ENCODE data around the gene PCBP3.

Gene PCBP3

DNA sequence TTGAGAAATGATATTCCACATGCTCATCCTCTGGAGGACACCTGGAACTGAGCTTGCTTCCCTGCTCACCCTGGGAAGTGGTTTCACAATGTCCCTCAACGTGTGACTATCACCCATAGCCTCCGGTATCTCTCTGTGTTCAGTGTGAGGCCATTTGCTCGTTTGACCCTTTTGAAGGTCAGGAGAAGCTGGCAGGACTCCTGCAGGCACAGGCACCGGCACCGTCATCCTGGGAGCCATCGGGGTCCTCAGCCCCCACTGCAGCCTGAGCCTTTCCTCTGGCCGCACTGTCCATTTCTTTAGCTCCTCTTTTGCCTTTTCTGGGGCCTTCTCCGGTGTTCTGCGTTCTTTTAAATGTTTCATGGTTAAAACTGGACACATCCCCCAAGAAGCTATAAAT, 178.5 kb downstream of the PCBP3 start:
- H3K4me3 Mint-ChIP-seq: no peak overlapping the region
- no peaks in the 10 kb centered on the region for H3K36me3 Mint-ChIP-seq (ENCODE audit: low read depth)
- peaks cover 28% of the 10 kb centered on the region for H3K4me1 Mint-ChIP-seq (ENCODE audit: low read depth)
- no peaks in the 10 kb centered on the region for H3K9me3 Mint-ChIP-seq
- H3K27ac Mint-ChIP-seq: no peak overlapping the region
- H3K27me3 Mint-ChIP-seq (ENCODE audit: low read depth): no peaks in the 10 kb centered on the region

DNA sequence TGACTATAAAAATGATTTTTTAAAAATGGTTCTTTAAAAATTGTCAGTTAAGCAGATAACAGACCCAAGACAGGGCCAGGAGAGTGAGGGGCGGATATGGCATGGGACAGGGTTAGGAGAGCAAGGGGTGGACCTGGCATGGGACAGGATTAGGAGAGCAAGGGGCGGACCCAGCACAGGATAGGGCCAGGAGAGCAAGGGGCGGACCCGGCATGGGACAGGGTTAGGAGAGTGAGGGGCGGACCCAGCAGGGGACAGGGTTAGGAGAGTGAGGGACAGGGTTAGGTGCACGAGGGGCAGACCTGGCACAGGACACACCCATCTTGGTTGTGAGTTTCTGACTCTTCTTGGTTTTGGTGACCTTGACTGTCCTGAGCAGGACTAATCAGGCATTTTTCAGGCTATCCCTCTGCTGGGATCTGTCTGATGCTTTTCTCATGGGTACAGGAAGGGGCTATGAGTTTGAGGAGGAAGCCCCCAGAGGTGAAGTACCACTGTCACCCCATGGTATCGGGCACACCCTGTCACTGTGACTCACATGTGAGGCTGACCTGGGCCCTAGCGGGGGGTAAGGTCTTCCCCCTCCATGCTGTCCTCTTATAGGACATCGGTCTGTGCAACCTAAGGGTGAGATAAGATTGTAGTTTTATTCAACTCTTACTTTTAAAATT, 179.0 kb downstream of the PCBP3 start:
- peaks cover 34% of the 10 kb centered on the region for H3K4me1 Mint-ChIP-seq (ENCODE audit: low read depth)
- H3K27ac Mint-ChIP-seq: no peak overlapping the region
- no peaks in the 10 kb centered on the region for H3K27me3 Mint-ChIP-seq (ENCODE audit: low read depth)
- no peaks in the 10 kb centered on the region for H3K36me3 Mint-ChIP-seq (ENCODE audit: low read depth)
- H3K9me3 Mint-ChIP-seq: no peaks in the 10 kb centered on the region
- no peak overlapping the region for H3K4me3 Mint-ChIP-seq

DNA sequence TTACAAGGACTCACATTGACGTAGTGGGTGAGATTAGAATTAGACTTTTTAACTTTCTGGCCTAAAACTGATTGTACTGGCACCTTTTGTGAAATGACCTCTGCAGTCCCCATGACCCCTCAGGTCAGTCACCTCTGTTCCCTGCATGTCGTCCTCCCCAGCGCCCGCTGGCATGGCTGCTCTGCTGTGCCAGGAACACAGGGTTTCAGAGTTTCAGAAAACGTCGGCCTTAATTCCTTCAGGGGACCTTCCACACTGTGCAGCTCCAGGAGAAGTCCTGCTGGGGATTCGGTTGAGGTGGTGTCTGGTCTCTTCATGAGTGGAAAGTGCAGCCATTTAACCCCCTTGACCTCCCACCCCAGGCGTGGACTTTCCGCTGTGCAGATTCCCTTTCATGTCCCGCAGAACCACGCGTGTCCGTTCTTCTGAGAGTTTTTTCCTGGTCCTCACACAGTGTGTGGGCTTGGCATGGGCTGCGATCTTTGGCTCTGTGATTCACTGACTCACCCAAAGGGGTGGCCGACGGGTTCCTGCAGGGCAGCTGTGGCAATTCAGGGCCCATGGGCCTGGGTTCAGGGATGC, 179.7 kb downstream of the PCBP3 start:
- Mint-ChIP-seq H3K36me3 (ENCODE audit: low read depth) (no peaks in the 10 kb centered on the region), H3K4me1 (ENCODE audit: low read depth) (peaks cover 37% of the 10 kb centered on the region), H3K27me3 (ENCODE audit: low read depth) (no peaks in the 10 kb centered on the region), H3K9me3 (no peaks in the 10 kb centered on the region), H3K27ac (no peak overlapping the region), H3K4me3 (no peak overlapping the region)

DNA sequence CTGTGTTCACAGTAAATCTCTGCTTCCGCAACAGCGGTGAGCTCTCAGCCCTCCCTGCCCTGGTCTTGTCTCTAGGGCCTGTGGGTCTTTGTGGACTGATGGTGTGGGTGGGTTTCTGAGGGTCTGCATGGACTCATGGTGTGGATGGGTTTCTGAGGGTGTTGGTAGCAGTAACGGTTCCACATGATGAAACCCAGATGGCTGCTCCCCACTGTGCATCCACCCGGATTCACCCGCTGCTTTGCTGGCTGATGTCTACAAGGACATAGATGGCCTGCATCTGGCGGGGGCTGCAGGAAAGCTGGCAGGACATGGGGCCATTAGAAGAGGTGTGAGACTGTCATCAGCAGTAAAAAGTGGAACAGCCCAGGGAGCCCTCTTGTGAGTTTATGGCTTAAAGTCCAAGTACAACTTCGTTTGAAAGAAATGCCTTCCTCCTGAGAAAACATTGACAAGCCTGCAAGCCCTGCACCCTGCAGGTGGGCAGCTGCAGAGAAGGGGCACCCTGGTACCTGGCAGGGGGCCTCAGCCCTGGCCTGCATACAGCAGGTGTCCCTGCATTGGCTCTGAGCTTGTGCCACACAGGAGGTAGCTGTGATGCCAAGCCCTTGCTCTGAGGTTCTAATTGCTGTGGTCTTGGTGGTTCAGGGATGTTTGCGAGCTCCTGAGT, 181.2 kb downstream of the PCBP3 start:
- Mint-ChIP-seq H3K27me3 (ENCODE audit: low read depth) (no peaks in the 10 kb centered on the region), H3K9me3 (no peaks in the 10 kb centered on the region), H3K4me3 (no peak overlapping the region), H3K36me3 (ENCODE audit: low read depth) (no peaks in the 10 kb centered on the region), H3K27ac (no peak overlapping the region), H3K4me1 (ENCODE audit: low read depth) (peaks cover 25% of the 10 kb centered on the region)

DNA sequence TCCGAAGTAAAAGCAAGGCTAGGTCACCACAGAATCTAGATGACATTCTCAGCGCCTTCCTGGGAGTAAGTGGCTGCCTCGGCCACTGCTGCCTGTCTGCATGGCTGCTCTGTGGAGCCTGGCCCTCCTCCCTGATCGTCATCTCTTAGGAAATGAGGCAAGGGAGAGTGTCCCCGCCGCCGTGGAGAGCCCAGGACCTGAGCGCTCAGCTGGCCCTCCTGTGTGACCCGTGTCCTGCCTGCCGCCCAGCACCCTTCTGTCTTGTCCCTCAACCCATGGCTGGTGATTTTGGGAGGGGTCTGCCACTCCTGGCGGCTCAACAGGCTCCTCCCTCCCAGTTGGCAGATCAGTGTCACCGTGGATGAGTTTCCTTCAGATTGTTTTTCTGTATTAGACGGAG, 181.7 kb downstream of the PCBP3 start:
- Mint-ChIP-seq H3K4me1 (ENCODE audit: low read depth) (peaks cover 22% of the 10 kb centered on the region), H3K9me3 (no peaks in the 10 kb centered on the region), H3K36me3 (ENCODE audit: low read depth) (no peaks in the 10 kb centered on the region), H3K27me3 (ENCODE audit: low read depth) (no peaks in the 10 kb centered on the region), H3K27ac (no peak overlapping the region), H3K4me3 (no peak overlapping the region)

DNA sequence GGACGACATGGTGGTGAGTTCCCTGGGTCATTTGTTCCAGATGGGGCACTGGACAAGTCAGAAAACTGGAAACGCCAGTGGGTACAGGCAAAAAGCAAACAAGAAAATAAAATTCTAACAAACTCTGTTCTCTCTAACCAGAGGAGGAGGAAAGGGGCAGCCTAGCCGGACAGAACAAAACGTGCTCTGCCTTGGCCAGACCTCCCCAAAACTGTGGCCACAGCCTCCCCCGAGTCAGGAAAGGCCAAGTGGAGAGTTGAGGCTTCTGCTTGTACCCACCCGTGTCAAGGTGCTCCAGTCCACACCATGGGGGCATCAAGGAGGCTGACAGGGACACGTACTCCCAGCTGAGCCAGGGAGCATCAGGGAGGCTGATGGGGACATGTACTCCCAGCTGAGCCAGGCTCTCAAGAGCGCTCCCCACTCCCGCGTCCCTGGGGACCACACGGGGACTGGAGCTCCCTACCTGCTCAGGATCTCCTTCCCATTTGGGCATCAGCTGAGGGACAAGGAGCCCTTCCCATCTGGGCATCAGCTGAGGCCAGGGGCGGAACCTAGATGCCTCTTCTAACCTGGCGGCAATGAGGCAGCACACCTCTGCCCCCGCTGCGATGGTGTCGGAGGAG, 183.3 kb downstream of the PCBP3 start:
- no peaks in the 10 kb centered on the region for H3K9me3 Mint-ChIP-seq
- no peaks in the 10 kb centered on the region for H3K27me3 Mint-ChIP-seq (ENCODE audit: low read depth)
- H3K4me1 Mint-ChIP-seq (ENCODE audit: low read depth): peaks cover 11% of the 10 kb centered on the region
- peak overlapping the region; percentile 85 for H3K27ac Mint-ChIP-seq
- H3K36me3 Mint-ChIP-seq (ENCODE audit: low read depth): no peaks in the 10 kb centered on the region
- peak overlapping the region; percentile 52 for H3K4me3 Mint-ChIP-seq

DNA sequence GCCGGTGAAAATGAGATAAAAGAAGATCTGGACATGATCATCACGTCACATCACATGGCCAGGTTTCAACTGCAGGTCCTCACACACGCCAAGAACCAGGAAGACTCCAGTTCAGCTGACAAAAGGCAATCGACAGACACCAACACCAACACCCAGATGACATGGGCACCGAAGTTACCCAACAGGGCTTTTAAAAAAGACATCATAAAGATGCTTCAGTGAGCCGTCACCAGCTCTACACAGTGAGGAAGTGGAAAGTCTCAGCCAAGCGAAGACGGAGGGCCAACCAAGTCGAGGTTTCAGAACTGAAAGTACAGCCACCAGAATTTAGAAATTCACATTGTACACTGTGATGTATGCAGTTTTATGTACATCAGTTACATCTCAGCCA, 183.8 kb downstream of the PCBP3 start:
- H3K4me1 Mint-ChIP-seq (ENCODE audit: low read depth): peaks cover 10% of the 10 kb centered on the region
- peak overlapping the region; percentile 52 for H3K4me3 Mint-ChIP-seq
- peaks cover under 1% of the 10 kb centered on the region for H3K9me3 Mint-ChIP-seq
- peak overlapping the region; percentile 85 for H3K27ac Mint-ChIP-seq
- H3K36me3 Mint-ChIP-seq (ENCODE audit: low read depth): no peaks in the 10 kb centered on the region
- H3K27me3 Mint-ChIP-seq (ENCODE audit: low read depth): no peaks in the 10 kb centered on the region

DNA sequence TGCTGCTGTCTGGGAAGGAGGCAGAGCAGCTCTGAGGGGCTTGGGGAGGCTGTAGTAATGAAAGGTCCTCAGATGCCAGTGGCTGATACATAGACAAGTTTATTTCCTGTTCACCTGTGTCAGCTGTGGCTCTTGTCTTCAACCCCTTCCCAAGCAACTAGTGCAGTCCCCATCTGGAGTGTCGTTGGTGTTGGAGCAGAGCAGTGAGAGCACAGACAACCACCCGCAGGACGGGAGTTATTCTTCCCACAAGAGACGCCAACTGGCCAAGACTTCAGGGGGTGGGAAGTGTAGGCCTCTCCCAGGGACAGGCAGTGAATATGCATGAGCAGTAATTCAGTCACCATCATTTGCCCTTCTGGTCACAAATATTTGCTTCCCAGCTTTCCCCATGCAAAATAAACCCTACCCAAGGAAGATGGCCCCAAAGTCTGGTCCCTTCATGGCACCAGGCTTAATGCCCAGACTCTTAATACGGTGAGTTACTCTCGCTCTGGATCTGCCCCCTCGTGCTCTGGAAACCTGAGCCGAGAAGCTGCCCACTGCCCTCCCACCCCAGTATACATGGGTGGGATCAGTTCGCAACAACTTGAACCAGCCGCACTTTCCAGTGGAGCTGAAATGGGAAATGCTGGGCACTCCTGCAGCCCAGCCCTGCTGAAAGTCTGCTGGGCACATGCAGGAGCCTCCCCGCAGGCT, 184.5 kb downstream of the PCBP3 start:
- Mint-ChIP-seq H3K9me3 (peaks cover 7% of the 10 kb centered on the region), H3K36me3 (ENCODE audit: low read depth) (no peaks in the 10 kb centered on the region), H3K4me3 (peak overlapping the region; percentile 52), H3K4me1 (ENCODE audit: low read depth) (peaks cover 10% of the 10 kb centered on the region), H3K27ac (peak overlapping the region; percentile 85), H3K27me3 (ENCODE audit: low read depth) (no peaks in the 10 kb centered on the region)

DNA sequence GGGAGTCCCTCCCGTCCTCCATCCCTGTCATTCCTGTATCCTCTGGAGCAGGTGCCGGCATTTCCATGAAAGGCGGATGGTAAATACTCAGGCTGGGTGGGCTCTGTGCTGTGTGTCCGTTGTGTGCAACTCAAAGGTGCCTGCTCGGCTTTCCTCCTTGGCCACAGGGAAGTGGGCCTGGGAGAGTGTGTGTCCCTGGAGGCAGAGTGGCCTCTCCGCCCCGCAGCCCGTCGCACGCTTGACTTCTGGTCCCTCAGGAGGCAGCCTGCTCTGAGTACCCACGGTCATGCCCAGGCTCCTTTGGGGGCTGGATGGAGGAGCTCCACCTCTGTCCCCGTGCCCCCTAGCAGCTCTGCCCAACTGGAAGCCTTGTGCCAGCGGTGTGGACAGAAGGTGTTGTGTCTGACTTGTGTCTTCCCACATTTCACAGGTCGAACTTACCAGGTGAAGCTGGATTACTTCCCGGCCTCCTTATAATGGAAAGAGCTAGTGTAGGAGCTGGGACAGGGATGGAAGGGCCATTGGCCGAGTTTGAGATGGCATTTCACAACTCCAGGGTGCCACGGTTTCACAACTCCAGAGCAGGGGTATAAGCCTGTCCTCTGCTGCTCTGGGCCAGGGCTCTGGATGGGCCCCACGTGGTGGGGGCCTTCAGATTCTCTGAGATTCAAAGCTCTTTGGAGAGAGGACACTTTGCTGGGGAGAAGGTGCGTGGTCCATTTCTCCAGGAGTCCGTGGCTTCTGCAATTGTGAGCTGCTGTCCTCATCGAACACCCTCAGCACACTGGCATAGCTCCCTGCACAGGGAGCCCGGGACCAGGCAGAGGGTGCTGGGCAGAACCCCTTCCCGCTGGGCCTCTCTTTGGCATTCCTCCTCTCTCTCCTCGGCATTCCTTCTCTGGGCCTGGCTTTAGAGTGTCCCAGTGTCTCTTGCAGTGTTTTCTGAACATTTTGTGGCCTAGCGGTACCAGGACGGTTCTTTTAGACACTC, 185.3 kb downstream of the PCBP3 start:
- H3K27ac Mint-ChIP-seq: no peak overlapping the region
- H3K27me3 Mint-ChIP-seq (ENCODE audit: low read depth): no peaks in the 10 kb centered on the region
- H3K9me3 Mint-ChIP-seq: peaks cover 7% of the 10 kb centered on the region
- H3K4me1 Mint-ChIP-seq (ENCODE audit: low read depth): peaks cover 10% of the 10 kb centered on the region
- H3K36me3 Mint-ChIP-seq (ENCODE audit: low read depth): no peaks in the 10 kb centered on the region
- H3K4me3 Mint-ChIP-seq: no peak overlapping the region

DNA sequence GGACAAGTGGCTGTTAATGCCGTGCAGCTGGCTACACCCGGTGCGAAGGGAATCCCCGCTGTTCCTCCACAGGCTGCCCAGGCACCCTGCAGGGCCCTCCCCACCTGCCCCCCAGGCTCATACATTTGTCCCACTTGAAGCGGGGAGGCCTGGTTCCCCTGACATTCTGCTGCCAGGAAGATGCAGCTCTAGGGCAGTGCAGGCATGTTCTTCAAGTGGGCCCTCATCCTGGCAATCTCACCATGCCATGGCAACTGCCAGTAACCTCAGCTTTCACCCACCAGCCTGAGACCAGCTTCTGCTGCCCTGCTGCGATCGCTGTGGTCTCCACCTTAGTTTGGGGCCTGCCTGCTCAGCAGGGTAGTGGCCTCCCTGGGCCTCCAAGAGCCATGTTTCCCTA, 186.1 kb downstream of the PCBP3 start:
- no peaks in the 10 kb centered on the region for H3K27me3 Mint-ChIP-seq (ENCODE audit: low read depth)
- H3K27ac Mint-ChIP-seq: no peak overlapping the region
- peaks cover 10% of the 10 kb centered on the region for H3K4me1 Mint-ChIP-seq (ENCODE audit: low read depth)
- H3K36me3 Mint-ChIP-seq (ENCODE audit: low read depth): no peaks in the 10 kb centered on the region
- no peak overlapping the region for H3K4me3 Mint-ChIP-seq
- peaks cover 7% of the 10 kb centered on the region for H3K9me3 Mint-ChIP-seq

DNA sequence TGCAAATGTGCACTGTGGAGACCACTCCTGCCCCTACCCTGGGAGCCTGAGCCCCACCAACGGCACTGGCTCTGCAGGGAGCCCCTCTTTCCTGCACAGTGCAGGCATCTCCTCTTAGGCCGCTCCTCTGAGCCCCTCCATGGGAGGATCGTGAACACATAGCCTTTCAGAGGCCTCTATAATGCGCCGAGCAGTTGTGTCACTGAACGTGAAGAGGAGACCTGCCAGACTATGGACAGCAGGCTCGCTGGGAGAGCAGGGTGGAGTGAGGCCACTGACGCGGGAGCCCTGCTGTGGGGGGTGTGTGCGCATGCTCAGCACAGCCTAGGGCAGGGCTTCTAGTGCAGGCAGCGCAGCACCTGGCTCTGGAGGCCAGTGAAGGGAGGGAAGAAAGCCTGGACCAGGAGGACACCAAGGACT, 186.7 kb downstream of the PCBP3 start:
- H3K4me3 Mint-ChIP-seq: no peak overlapping the region
- H3K9me3 Mint-ChIP-seq: peaks cover 7% of the 10 kb centered on the region
- H3K4me1 Mint-ChIP-seq (ENCODE audit: low read depth): peaks cover 10% of the 10 kb centered on the region
- H3K36me3 Mint-ChIP-seq (ENCODE audit: low read depth): no peaks in the 10 kb centered on the region
- no peak overlapping the region for H3K27ac Mint-ChIP-seq
- H3K27me3 Mint-ChIP-seq (ENCODE audit: low read depth): no peaks in the 10 kb centered on the region

DNA sequence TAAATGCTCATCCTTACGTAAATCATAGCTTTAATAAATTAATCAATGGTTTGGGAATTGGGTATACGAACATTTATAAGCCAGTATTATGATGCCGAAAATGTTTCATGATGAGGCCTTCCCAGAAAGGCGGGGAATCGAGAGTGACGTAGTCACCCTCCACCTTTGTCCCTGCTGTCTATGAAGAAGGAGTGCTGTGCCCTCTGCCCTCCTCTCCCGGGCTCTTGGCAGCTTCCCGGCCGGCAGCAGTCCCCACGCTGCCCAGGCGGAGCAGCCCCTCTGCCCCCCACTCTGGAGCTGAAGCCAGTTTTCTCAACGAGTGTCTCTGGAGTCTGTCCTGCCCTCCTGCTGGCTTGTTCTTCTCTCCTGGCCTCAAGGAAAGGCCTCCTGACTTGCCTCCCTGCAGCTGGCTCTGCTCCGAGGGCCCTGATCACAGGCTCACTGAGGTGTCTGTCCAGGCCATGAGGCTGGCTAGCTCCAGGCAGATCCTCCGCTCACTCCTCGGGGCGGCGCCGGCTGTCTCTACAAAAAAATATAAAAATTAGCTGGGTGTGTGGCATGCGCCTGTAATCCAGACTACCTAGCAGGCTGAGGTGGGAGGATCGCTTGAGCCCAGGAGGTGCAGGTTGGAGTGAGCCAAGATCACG, 187.3 kb downstream of the PCBP3 start:
- H3K4me3 Mint-ChIP-seq: no peak overlapping the region
- H3K27ac Mint-ChIP-seq: no peak overlapping the region
- peaks cover 10% of the 10 kb centered on the region for H3K4me1 Mint-ChIP-seq (ENCODE audit: low read depth)
- no peaks in the 10 kb centered on the region for H3K27me3 Mint-ChIP-seq (ENCODE audit: low read depth)
- H3K9me3 Mint-ChIP-seq: peaks cover 7% of the 10 kb centered on the region
- H3K36me3 Mint-ChIP-seq (ENCODE audit: low read depth): no peaks in the 10 kb centered on the region

DNA sequence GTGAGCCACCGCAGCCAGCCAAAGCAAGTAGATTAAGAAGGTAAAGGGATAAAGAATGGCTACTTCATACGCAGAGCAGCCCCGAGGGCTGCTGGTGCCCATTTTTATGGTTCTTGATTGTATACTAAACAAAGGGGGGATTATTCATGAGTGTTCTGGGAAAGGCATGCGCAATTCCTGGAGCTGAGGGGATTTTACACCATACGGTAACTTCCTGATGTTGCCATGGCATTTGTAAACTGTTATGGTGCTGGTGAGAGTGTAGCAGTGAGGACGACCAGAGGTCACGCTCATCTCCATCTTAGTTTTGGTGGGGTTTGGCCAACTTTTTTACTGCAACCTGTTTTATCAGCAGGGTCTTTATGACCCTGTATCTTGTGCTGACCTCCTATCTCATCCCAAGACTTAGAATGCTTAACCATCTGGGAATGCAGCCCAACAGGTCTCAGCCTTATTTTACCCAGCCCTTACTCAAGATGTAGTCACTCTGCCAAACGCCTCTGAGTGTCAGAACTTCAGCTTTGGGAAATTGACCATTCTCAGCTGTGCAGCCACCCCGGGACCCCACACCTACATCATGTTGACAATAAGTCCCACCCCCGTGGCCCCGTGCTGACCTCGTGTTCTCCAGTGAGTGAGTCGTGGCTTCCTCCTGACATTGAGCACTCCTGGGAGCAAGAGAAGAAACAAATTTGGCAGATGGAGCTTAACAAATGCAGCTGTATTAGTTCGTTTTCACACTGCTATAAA, 188.6 kb downstream of the PCBP3 start:
- Mint-ChIP-seq H3K36me3 (ENCODE audit: low read depth) (no peaks in the 10 kb centered on the region), H3K9me3 (peaks cover 7% of the 10 kb centered on the region), H3K4me1 (ENCODE audit: low read depth) (peaks cover 8% of the 10 kb centered on the region), H3K27ac (no peak overlapping the region), H3K4me3 (no peak overlapping the region), H3K27me3 (ENCODE audit: low read depth) (no peaks in the 10 kb centered on the region)
